DND-41 (cell line): ENCODE measurements around the gene TCHHL1.

ENCODE experiments used
- ATAC-seq: fragments of 200-7000 bp; cut with Tn5 transposase; 3 replicates; pipeline ENCODE4 v1.9.1; 2021; ENCODE audit warnings: low read depth; ENCODE audit not compliant: insufficient read depth
- DNase-seq: peaks from one replicate; pipeline ENCODE4 v3.0.0-alpha.2; 2020
- H2AFZ ChIP-seq: 2 replicates; pipeline ENCODE4 v1.6.0; 2012; ENCODE audit warnings: low read depth, low read length
- H3K27ac ChIP-seq: 2 replicates; pipeline ENCODE4 v1.5.1; 2012; ENCODE audit warnings: low read length, inconsistent platforms
- H3K27me3 ChIP-seq: fragments of 200-600 bp; sonication (generic); 2 replicates; pipeline ENCODE4 v1.6.0; 2012; ENCODE audit warnings: low read length, mild to moderate bottlenecking, inconsistent platforms; ENCODE audit not compliant: insufficient read depth, poor library complexity
- H3K36me3 ChIP-seq: 2 replicates; pipeline ENCODE4 v1.5.1; 2012; ENCODE audit warnings: low read length, inconsistent platforms; ENCODE audit not compliant: insufficient read depth
- H3K4me1 ChIP-seq: 2 replicates; pipeline ENCODE4 v1.5.1; 2012; ENCODE audit warnings: mild to moderate bottlenecking, low read length; ENCODE audit not compliant: insufficient read depth
- H3K4me2 ChIP-seq: 2 replicates; pipeline ENCODE4 v1.6.0; 2012; ENCODE audit warnings: mild to moderate bottlenecking, moderate library complexity, low read length, inconsistent platforms; ENCODE audit not compliant: insufficient read depth
- H3K4me3 ChIP-seq, 2 experiments: fragments of 200-600 bp in 1 of 2; shearing (Covaris generic) in 1 of 2; 2 replicates each; pipeline ENCODE4 v1.5.1; 2012 to 2016; ENCODE audit warnings: inconsistent platforms in 2 of 2, low read length in 2 of 2, mild to moderate bottlenecking in 2 of 2, low read depth in 1 of 2, moderate library complexity in 1 of 2
- H3K79me2 ChIP-seq: 2 replicates; pipeline ENCODE4 v1.6.0; 2012; ENCODE audit warnings: low read length, inconsistent platforms; ENCODE audit not compliant: insufficient read depth
- H3K9ac ChIP-seq: 2 replicates; pipeline ENCODE4 v1.6.0; 2012; ENCODE audit warnings: low read depth, mild to moderate bottlenecking, inconsistent platforms, low read length, moderate library complexity
- H3K9me3 ChIP-seq: 2 replicates; pipeline ENCODE4 v1.5.1; 2012; ENCODE audit warnings: low read length, moderate library complexity, mild to moderate bottlenecking, inconsistent platforms; ENCODE audit not compliant: insufficient read depth, severe bottlenecking
- H4K20me1 ChIP-seq: 2 replicates; pipeline ENCODE4 v1.6.0; 2012; ENCODE audit warnings: low read length; ENCODE audit not compliant: insufficient read depth
- EZH2 ChIP-seq: IDR thresholded peaks from 3 replicates; pipeline ENCODE4 v1.6.1; 2012; ENCODE audit warnings: borderline replicate concordance, low read depth, mild to moderate bottlenecking, moderate library complexity, low read length, inconsistent platforms; ENCODE audit not compliant: severe bottlenecking
- TF ChIP-seq, protein P1 (sequence below): IDR thresholded peaks from 2 replicates; pipeline ENCODE4 v1.5.1; 2012; ENCODE audit warnings: borderline replicate concordance, low read length, moderate library complexity, mild to moderate bottlenecking; ENCODE audit not compliant: poor library complexity, severe bottlenecking; ENCODE audit errors: extremely low read depth

Gene TCHHL1

GRCh38 chr1:152061952-152062351, 26.9 kb downstream of the TCHHL1 start:
- H3K9me3 ChIP-seq, result no peaks in the 10 kb centered on the region
- ATAC-seq (no peak), DNase-seq (no peak)
- H3K36me3 ChIP-seq, result no peaks in the 10 kb centered on the region
- H3K27ac ChIP-seq, result no peak overlapping the region
- peaks cover 12% of the 10 kb centered on the region for H3K27me3 ChIP-seq
- TF ChIP-seq, protein P1, sequence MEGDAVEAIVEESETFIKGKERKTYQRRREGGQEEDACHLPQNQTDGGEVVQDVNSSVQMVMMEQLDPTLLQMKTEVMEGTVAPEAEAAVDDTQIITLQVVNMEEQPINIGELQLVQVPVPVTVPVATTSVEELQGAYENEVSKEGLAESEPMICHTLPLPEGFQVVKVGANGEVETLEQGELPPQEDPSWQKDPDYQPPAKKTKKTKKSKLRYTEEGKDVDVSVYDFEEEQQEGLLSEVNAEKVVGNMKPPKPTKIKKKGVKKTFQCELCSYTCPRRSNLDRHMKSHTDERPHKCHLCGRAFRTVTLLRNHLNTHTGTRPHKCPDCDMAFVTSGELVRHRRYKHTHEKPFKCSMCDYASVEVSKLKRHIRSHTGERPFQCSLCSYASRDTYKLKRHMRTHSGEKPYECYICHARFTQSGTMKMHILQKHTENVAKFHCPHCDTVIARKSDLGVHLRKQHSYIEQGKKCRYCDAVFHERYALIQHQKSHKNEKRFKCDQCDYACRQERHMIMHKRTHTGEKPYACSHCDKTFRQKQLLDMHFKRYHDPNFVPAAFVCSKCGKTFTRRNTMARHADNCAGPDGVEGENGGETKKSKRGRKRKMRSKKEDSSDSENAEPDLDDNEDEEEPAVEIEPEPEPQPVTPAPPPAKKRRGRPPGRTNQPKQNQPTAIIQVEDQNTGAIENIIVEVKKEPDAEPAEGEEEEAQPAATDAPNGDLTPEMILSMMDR, result no peak
- no peak for TF ChIP-seq EZH2
- H3K4me1 ChIP-seq, result no peaks in the 10 kb centered on the region
- no peak overlapping the region for H3K4me3 ChIP-seq
- no peaks in the 10 kb centered on the region for H3K79me2 ChIP-seq
- no peak overlapping the region for H2AFZ ChIP-seq
- H4K20me1 ChIP-seq, result no peaks in the 10 kb centered on the region
- H3K4me2 ChIP-seq, result no peak overlapping the region
- H3K9ac ChIP-seq, result no peak overlapping the region

GRCh38 chr1:152053375-152053774, 35.5 kb downstream of the TCHHL1 start:
- no peak for DNase-seq

DNA sequence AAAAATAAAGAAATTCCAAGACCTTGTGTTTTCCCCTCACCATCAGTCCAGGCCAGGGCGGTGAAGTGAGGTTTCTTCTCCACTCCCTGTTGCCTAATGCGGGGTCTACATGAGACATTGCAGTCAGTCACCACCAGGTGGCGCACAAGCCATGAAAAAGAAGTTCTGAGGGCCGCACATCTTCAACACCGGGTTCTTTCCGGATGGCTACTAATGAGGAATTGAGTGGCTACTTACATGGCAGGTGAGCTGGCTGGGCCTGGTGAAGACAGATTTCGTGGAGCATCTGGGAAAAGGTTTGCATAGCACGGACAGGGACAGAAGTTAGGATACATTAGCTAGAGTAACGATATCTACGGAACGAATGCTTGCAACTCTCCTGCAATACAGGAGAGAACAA, 36.3 kb downstream of the TCHHL1 start:
- peak; percentile 78 for DNase-seq
- Histone ChIP-seq H3K9me3 (no peaks in the 10 kb centered on the region), H3K36me3 (no peaks in the 10 kb centered on the region), H3K27me3 (peaks cover 28% of the 10 kb centered on the region), H3K27ac (no peak overlapping the region), H3K79me2 (no peaks in the 10 kb centered on the region), H2AFZ (no peak overlapping the region), H3K4me1 (peaks cover 17% of the 10 kb centered on the region), H3K4me2 (no peak overlapping the region), H3K9ac (no peak overlapping the region), H3K4me3 (no peak overlapping the region), H4K20me1 (no peaks in the 10 kb centered on the region)
- ATAC-seq, result peak; percentile 30
- no peak for TF ChIP-seq EZH2
- TF ChIP-seq, protein P1, result peak; percentile 96

More at GRCh38 chr1:152053375-152053774, 35.5 kb downstream of the TCHHL1 start:
- Histone ChIP-seq H3K79me2 (no peaks in the 10 kb centered on the region), H3K9me3 (no peaks in the 10 kb centered on the region), H3K36me3 (no peaks in the 10 kb centered on the region), H3K4me1 (peaks cover 9% of the 10 kb centered on the region), H3K4me2 (no peak overlapping the region), H3K27me3 (peaks cover 34% of the 10 kb centered on the region), H2AFZ (no peak overlapping the region), H4K20me1 (no peaks in the 10 kb centered on the region), H3K9ac (no peak overlapping the region), H3K4me3 (no peak overlapping the region), H3K27ac (no peak overlapping the region)
- ATAC-seq, result no peak
- TF ChIP-seq EZH2, result no peak

- Histone ChIP-seq H3K4me2 (no peak overlapping the region), H3K27me3 (peaks cover 26% of the 10 kb centered on the region), H3K27ac (no peak overlapping the region), H3K4me1 (peaks cover 28% of the 10 kb centered on the region), H3K9me3 (no peaks in the 10 kb centered on the region), H3K36me3 (no peaks in the 10 kb centered on the region), H3K4me3 (no peak overlapping the region), H4K20me1 (no peaks in the 10 kb centered on the region), H3K9ac (no peak overlapping the region), H2AFZ (no peak overlapping the region), H3K79me2 (no peaks in the 10 kb centered on the region)
- TF ChIP-seq, protein P1, result no peak
- no peak for TF ChIP-seq EZH2
- DNase-seq (no peak), ATAC-seq (no peak)
Measured at GRCh38 chr1:152050886-152051675, 37.8 kb downstream of the TCHHL1 start.
